Stomach (tissue), 4 donors: ENCODE data around the gene ASCC3.

Experiments used
- POLR2AphosphoS5 ChIP-seq, 3 donors: sonication (generic); formaldehyde crosslinking; IDR thresholded peaks; one replicate each; pipeline ENCODE4 v1.6.1; 2016; ENCODE audit warnings: antibody characterized with exemption in 3 of 3
- TF ChIP-seq, protein P1 (sequence below), 7 experiments: fragments of 450-650 bp in 4 of 7; fragments of 200-600 bp in 3 of 7; sonication (generic) in 3 of 7; IDR thresholded peaks; one replicate each; pipeline ENCODE4 v1.5.1; 2016 to 2019; ENCODE audit warnings: antibody characterized with exemption in 7 of 7, control low read depth in 2 of 7, mild to moderate bottlenecking in 1 of 7

DNA sequence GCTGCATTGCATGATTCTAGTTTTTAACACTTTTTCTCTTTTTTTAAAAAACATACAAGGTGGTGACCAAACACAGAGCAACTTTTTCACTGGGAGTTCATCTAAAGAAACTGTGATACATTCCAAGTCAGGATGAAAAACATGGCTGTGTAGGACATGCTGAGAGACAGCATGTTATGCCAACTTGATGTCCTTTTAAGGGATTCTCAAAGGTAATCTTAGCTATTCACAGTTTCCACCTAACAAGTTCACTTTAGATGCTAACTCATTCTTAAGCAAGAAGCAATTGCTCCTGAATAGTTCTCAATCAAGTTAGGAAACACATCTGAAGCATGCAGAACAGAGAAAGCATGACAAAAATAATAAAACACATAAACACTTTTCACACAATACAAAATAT is 3.3 kb downstream of the ASCC3 start:
- no peak for TF ChIP-seq POLR2AphosphoS5 (IDR thresholded peaks at IDR 0.05)
- TF ChIP-seq, protein P1, sequence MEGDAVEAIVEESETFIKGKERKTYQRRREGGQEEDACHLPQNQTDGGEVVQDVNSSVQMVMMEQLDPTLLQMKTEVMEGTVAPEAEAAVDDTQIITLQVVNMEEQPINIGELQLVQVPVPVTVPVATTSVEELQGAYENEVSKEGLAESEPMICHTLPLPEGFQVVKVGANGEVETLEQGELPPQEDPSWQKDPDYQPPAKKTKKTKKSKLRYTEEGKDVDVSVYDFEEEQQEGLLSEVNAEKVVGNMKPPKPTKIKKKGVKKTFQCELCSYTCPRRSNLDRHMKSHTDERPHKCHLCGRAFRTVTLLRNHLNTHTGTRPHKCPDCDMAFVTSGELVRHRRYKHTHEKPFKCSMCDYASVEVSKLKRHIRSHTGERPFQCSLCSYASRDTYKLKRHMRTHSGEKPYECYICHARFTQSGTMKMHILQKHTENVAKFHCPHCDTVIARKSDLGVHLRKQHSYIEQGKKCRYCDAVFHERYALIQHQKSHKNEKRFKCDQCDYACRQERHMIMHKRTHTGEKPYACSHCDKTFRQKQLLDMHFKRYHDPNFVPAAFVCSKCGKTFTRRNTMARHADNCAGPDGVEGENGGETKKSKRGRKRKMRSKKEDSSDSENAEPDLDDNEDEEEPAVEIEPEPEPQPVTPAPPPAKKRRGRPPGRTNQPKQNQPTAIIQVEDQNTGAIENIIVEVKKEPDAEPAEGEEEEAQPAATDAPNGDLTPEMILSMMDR (IDR thresholded peaks at IDR 0.05), result no peak
